Breast epithelium (tissue), 3 donors: ENCODE results near the gene TMEM167A.

Experiments used
- CTCF ChIP-seq, 3 donors: fragments of 450-650 bp; IDR thresholded peaks; one replicate each; pipeline ENCODE4 v1.5.1; 2016 to 2017; ENCODE audit warnings: antibody characterized with exemption in 3 of 3, mild to moderate bottlenecking in 3 of 3, moderate library complexity in 3 of 3
- POLR2A ChIP-seq: fragments of 450-650 bp; IDR thresholded peaks from one replicate; pipeline ENCODE4 v1.6.1; 2016; ENCODE audit warnings: antibody characterized with exemption, mild to moderate bottlenecking, moderate library complexity
- POLR2AphosphoS5 ChIP-seq, 3 donors: sonication (generic); formaldehyde crosslinking; IDR thresholded peaks; one replicate each; pipeline ENCODE4 v1.6.1; 2017; ENCODE audit warnings: antibody characterized with exemption in 3 of 3

- no peak for TF ChIP-seq POLR2A
- TF ChIP-seq CTCF (IDR thresholded peaks at IDR 0.05), result no peak
- TF ChIP-seq POLR2AphosphoS5 (IDR thresholded peaks at IDR 0.05), result no peak
Measured at GRCh38 chr5:83009408-83009807, 67.8 kb downstream of the TMEM167A start.
